Caco-2 (cell line): ENCODE data around the gene FAHD2B. TPM values are rescaled to one million over a fixed set of nuclear protein-coding genes. Genes with fewer than 3 reads are reported as not detected.
"Not testable (repeated sequence)": the region's sequence is repeated elsewhere in the genome, so short reads cannot be mapped to it uniquely, and the experiment has no call there.

ENCODE experiments used
- BruUV-seq: library from RNA; stranded (reverse); fragments of 400-500 nt; replicated peaks from 2 replicates; lab custom pipeline; 2021; lab: Mats Ljungman, UMichigan
- CTCF ChIA-PET: fragments of 300-600 bp; sonication (Branson Sonifier 250); formaldehyde crosslinking; loops from one replicate; lab custom pipeline; 2022; ENCODE audit warnings: antibody characterized with exemption; lab: Charles Lee
- POLR2A ChIA-PET: fragments of 300-600 bp; sonication (Branson Sonifier 250); formaldehyde crosslinking; loops from one replicate; lab custom pipeline; 2022; ENCODE audit warnings: antibody characterized with exemption; lab: Charles Lee
- DNase-seq, 2 experiments: peaks; one replicate each; pipeline versions ENCODE4 v3.0.0 to v3.0.0-alpha.2; 2020 to 2022
- H3K27me3 ChIP-seq: replicated peaks from 2 replicates; pipeline ENCODE4 v1.6.0; 2011; ENCODE audit warnings: low read length; ENCODE audit not compliant: control insufficient read depth, insufficient read depth
- H3K36me3 ChIP-seq: 2 replicates; pipeline ENCODE4 v1.5.1; 2011; ENCODE audit warnings: low read length; ENCODE audit not compliant: control insufficient read depth, insufficient read depth
- H3K4me1 ChIP-seq: fragments of 250-450 bp; sonication (Bioruptor Pico); 2 replicates; pipeline ENCODE4 v1.5.1; 2020; ENCODE audit warnings: mild to moderate bottlenecking
- H3K4me3 ChIP-seq: 2 replicates; pipeline ENCODE4 v1.5.1; 2011; ENCODE audit warnings: low read depth, mild to moderate bottlenecking, control low read depth, low read length
- H3K9me3 ChIP-seq: fragments of 250-450 bp; sonication (Bioruptor Pico); 2 replicates; pipeline ENCODE4 v1.5.1; 2020; ENCODE audit warnings: mild to moderate bottlenecking, moderate library complexity
- H3K27ac Mint-ChIP-seq: one replicate; pipeline ENCODE4 v1.8.0; 2022; ENCODE audit warnings: mixed read lengths; ENCODE audit not compliant: unreplicated experiment
- H3K27me3 Mint-ChIP-seq: one replicate; pipeline ENCODE4 v1.8.0; 2022; ENCODE audit warnings: mixed read lengths; ENCODE audit not compliant: insufficient read depth, unreplicated experiment
- H3K36me3 Mint-ChIP-seq: one replicate; pipeline ENCODE4 v1.8.0; 2022; ENCODE audit warnings: mild to moderate bottlenecking, mixed read lengths; ENCODE audit not compliant: insufficient read depth, unreplicated experiment
- H3K4me1 Mint-ChIP-seq: one replicate; pipeline ENCODE4 v1.8.0; 2022; ENCODE audit warnings: low read depth, mixed read lengths; ENCODE audit not compliant: unreplicated experiment
- H3K4me3 Mint-ChIP-seq: one replicate; pipeline ENCODE4 v1.8.0; 2022; ENCODE audit warnings: mild to moderate bottlenecking, moderate library complexity, mixed read lengths; ENCODE audit not compliant: unreplicated experiment
- H3K9me3 Mint-ChIP-seq: one replicate; pipeline ENCODE4 v1.8.0; 2022; ENCODE audit warnings: mixed read lengths; ENCODE audit not compliant: unreplicated experiment
- CTCF ChIP-seq, 2 experiments: fragments of 200-600 bp in 1 of 2; IDR thresholded peaks; 1 replicate in 1 of 2; 2 replicates in 1 of 2; pipeline versions ENCODE4 v1.5.1 to v1.8.0; 2011 to 2022; ENCODE audit warnings: antibody characterized with exemption in 1 of 2, control low read depth in 1 of 2, inconsistent platforms in 1 of 2, low read depth in 1 of 2, low read length in 1 of 2, mild to moderate bottlenecking in 1 of 2, moderate library complexity in 1 of 2; ENCODE audit not compliant: insufficient read depth in 1 of 2, severe bottlenecking in 1 of 2, unreplicated experiment in 1 of 2
- intact Hi-C: fragments of 100-400 bp; cut with micrococcal nuclease; formaldehyde crosslinking; loops from one replicate; pipeline ENCODE4 v1.10.0; 2022; ENCODE audit not compliant: unreplicated experiment
- total RNA-seq: library from RNA; stranded (reverse); gene quantifications from 2 replicates; pipeline ENCODE4 v1.2.3, GENCODE V29; 2022

FAHD2B gene
- total RNA-seq, 1 experiment from 2014 or later = 15.1 TPM

GRCh38 chr2:97068074-97068473 is 26.6 kb downstream of the FAHD2B start:
- no peaks in the 10 kb centered on the region for H3K4me1 Mint-ChIP-seq

GRCh38 chr2:97067279-97068004 is 27.2 kb downstream of the FAHD2B start:
- Mint-ChIP-seq H3K9me3 (no peaks in the 10 kb centered on the region), H3K4me1 (no peaks in the 10 kb centered on the region), H3K27me3 (peaks cover 12% of the 10 kb centered on the region), H3K27ac (no peak overlapping the region), H3K4me3 (no peak overlapping the region), H3K36me3 (no peaks in the 10 kb centered on the region)
- intact Hi-C loops = no loop called here
- no peak for TF ChIP-seq CTCF (IDR thresholded peaks at IDR 0.05; ENCODE audit: insufficient read depth in 1 of 2, low read depth in 1 of 2, low read length in 1 of 2, severe bottlenecking in 1 of 2, unreplicated experiment in 1 of 2)
- H3K4me3 ChIP-seq = no peak overlapping the region
- DNase-seq = no peak
- no peaks in the 10 kb centered on the region for H3K36me3 ChIP-seq
- no peaks in the 10 kb centered on the region for H3K4me1 ChIP-seq
- BruUV-seq = no TSS peak
- 0 out of 2 replicates have a peak, but pooled peaks cover 1% of the 10 kb centered on the region for H3K27me3 ChIP-seq
- ChIA-PET CTCF (no interaction called here), POLR2A (no interaction called here)
- no peaks in the 10 kb centered on the region for H3K9me3 ChIP-seq

More at GRCh38 chr2:97068074-97068473, 26.6 kb downstream of the FAHD2B start:
- no peaks in the 10 kb centered on the region for H3K36me3 ChIP-seq
- intact Hi-C loops = no loop called here
- no peaks in the 10 kb centered on the region for H3K4me1 ChIP-seq
- no TSS peak for BruUV-seq
- TF ChIP-seq CTCF (IDR thresholded peaks at IDR 0.05; ENCODE audit: insufficient read depth in 1 of 2, low read depth in 1 of 2, low read length in 1 of 2, severe bottlenecking in 1 of 2, unreplicated experiment in 1 of 2) = no peak
- Mint-ChIP-seq H3K27me3 (peaks cover 8% of the 10 kb centered on the region), H3K4me3 (no peak overlapping the region), H3K9me3 (no peaks in the 10 kb centered on the region), H3K36me3 (no peaks in the 10 kb centered on the region), H3K27ac (no peak overlapping the region)
- ChIA-PET CTCF (no interaction called here), POLR2A (no interaction called here)
- H3K4me3 ChIP-seq = no peak overlapping the region
- H3K9me3 ChIP-seq = no peaks in the 10 kb centered on the region
- 0 out of 2 replicates have a peak, but pooled peaks cover 1% of the 10 kb centered on the region for H3K27me3 ChIP-seq
- no peak for DNase-seq

- intact Hi-C loops, H3K27me3 ChIP-seq, CTCF ChIA-PET, H3K36me3 Mint-ChIP-seq, H3K27ac Mint-ChIP-seq, POLR2A ChIA-PET, BruUV-seq, H3K36me3 ChIP-seq, H3K9me3 ChIP-seq, H3K4me1 Mint-ChIP-seq, DNase-seq, H3K4me3 Mint-ChIP-seq, H3K4me3 ChIP-seq, H3K9me3 Mint-ChIP-seq, H3K4me1 ChIP-seq: not testable (repeated sequence)
- peaks cover 12% of the 10 kb centered on the region for H3K27me3 Mint-ChIP-seq
Observed at GRCh38 chr2:97066030-97066429, 28.7 kb downstream of the FAHD2B start.

- H3K36me3 ChIP-seq, H3K9me3 Mint-ChIP-seq, H3K27me3 ChIP-seq, H3K4me1 Mint-ChIP-seq, intact Hi-C loops, CTCF ChIA-PET, H3K36me3 Mint-ChIP-seq, H3K27ac Mint-ChIP-seq, H3K4me3 Mint-ChIP-seq, BruUV-seq, DNase-seq, H3K9me3 ChIP-seq, H3K27me3 Mint-ChIP-seq, H3K4me1 ChIP-seq, POLR2A ChIA-PET, H3K4me3 ChIP-seq: not testable (repeated sequence)
Observed at GRCh38 chr2:97062020-97062419, 32.7 kb downstream of the FAHD2B start.

GRCh38 chr2:97059782-97060181 is 34.9 kb downstream of the FAHD2B start:
- H3K4me3 Mint-ChIP-seq, H3K4me3 ChIP-seq, intact Hi-C loops, CTCF ChIA-PET, BruUV-seq, H3K27ac Mint-ChIP-seq, H3K27me3 ChIP-seq, H3K9me3 ChIP-seq, H3K4me1 Mint-ChIP-seq, DNase-seq, H3K9me3 Mint-ChIP-seq, H3K36me3 Mint-ChIP-seq, POLR2A ChIA-PET, H3K36me3 ChIP-seq, H3K4me1 ChIP-seq: not testable (repeated sequence)
- peaks cover 13% of the 10 kb centered on the region for H3K27me3 Mint-ChIP-seq
